Cardiac fibroblast (primary cell): Measurements from ENCODE around the gene KDM4F.
"Not testable (repeated sequence)": the region's sequence is repeated elsewhere in the genome, so short reads cannot be mapped to it uniquely, and the experiment has no call there.

Source experiments
- DNase-seq, 2 donors: peaks; one replicate each; pipeline versions ENCODE4 v3.0.0 to v3.0.0-alpha.2; 2010; ENCODE audit warnings: low read depth in 2 of 2
- H3K4me3 ChIP-seq, 2 donors: replicated peaks in 1 of 2; 1 replicate in 1 of 2; 2 replicates in 1 of 2; pipeline ENCODE4 v1.5.1; 2011; ENCODE audit warnings: low read depth in 2 of 2, low read length in 2 of 2, mild to moderate bottlenecking in 2 of 2, moderate library complexity in 1 of 2
- TF ChIP-seq, protein P1 (sequence below): IDR thresholded peaks from one replicate; pipeline ENCODE4 v1.5.1; 2011; ENCODE audit warnings: low read depth, mild to moderate bottlenecking, low read length, inconsistent platforms

KDM4F gene

DNA sequence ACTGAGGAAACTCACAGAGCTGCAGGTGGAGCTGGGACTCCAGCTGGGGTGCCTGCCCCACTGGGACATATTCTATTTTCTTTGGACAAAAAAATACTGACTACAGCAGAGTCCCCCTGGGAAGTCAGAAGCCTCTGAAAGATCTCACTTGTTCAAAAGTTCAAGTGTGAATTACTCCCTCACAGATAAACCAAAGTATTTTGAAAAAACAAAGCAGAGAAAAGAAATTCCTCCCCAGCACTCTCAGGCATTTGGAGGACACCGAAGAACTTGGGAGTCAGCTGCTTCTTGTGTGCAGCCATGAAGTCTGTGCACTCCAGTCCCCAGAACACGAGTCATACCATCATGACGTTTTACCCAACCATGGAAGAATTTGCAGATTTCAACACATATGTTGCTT, at the start of gene KDM4F:
Gene KDM4F, plus strand, starts transcription at position 301 of the 400 bp plus-strand sequence.
- not testable (repeated sequence) for H3K4me3 ChIP-seq, DNase-seq

DNA sequence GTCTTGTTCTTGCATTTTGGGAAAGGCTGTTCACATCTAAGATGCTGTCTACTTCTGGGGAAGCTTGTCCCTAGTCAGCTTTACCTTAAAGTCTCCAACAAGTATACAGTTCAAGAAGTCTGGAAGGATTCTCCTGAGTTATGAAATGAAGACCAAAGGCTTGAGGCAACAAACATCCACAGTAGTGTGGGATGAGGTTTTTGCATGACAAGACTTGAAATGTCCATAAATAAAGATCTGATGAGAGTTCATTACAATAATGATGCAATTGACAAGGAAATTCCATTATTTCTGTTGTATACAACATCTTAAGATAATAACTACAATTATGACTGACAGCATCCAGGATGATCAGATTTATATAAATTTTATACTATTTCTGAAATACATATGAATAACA, 45.5 kb upstream of the KDM4F start:
- no peak overlapping the region for H3K4me3 ChIP-seq
- TF ChIP-seq, protein P1, sequence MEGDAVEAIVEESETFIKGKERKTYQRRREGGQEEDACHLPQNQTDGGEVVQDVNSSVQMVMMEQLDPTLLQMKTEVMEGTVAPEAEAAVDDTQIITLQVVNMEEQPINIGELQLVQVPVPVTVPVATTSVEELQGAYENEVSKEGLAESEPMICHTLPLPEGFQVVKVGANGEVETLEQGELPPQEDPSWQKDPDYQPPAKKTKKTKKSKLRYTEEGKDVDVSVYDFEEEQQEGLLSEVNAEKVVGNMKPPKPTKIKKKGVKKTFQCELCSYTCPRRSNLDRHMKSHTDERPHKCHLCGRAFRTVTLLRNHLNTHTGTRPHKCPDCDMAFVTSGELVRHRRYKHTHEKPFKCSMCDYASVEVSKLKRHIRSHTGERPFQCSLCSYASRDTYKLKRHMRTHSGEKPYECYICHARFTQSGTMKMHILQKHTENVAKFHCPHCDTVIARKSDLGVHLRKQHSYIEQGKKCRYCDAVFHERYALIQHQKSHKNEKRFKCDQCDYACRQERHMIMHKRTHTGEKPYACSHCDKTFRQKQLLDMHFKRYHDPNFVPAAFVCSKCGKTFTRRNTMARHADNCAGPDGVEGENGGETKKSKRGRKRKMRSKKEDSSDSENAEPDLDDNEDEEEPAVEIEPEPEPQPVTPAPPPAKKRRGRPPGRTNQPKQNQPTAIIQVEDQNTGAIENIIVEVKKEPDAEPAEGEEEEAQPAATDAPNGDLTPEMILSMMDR, result no peak
- DNase-seq, result no peak

DNA sequence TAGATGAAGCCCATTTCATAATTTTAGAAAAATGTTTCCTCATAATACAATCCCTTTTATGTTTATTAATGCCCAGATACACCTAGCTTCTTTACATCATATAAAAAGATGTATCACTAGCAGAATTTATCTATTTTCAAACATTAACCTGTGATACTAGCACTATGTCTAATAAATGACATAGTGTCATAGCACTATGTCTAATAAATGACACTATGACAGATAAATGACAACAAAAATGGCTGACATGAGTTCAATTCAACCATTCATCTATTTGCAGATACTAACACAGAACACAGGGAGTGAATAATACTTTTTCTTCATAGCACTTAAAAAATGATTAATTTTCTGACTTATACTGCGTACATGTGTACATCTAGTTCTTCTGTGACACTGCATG, 43.6 kb upstream of the KDM4F start:
- no peak overlapping the region for H3K4me3 ChIP-seq
- TF ChIP-seq, protein P1, result no peak

DNA sequence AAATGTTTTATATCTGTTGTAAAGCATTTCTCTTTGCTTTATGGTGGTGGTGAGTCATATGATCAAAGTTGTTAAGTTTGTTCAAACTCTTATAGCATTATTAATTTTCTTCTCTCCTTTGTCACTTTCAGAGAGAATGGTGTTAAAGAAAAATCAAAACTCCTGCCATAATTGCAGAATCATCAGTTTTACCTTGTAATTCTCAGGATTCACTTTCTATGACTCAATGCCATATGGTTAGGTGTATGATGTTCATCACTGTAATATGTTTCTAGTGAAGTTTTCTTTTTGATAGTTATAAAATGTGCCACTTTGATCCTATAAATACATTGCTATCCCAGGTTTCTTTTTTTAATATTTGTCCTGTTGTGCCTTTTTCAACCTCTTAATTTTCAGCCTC, 37.8 kb upstream of the KDM4F start:
- no peak overlapping the region for H3K4me3 ChIP-seq
- no peak for DNase-seq
- TF ChIP-seq, protein P1, result no peak

More for the DNA sequence above, 43.6 kb upstream of the KDM4F start:
- no peak for DNase-seq

DNA sequence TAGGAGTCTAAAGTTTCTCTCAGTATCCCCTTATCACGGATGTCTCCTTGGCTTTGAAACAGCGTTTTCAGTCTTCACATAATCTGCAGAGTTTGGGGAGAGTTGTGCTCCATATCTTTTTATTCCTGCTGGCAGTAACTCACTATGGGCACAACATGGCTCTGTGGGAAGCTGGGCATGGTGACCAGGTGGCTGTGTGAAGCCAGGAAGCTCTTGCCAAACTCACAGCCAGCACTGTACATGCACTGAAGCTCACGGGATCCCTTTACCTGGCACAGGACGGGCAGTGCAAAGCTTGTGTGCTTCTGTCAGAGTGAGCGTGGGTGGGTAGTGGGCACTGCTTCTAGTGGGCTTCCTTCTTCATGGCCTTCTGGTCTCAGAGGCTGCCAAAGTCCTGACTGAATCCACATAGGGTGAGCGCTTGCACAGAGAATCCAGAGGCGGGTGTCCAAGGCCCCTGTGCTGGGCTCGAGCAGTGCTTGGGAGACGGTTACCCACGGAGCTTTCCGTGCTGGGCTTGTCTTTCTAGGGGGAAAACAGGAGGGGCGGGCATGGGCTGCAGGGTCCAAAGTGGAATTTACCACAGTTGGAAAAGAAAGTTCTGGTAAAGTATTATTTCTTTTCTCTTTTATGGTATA, 34.9 kb upstream of the KDM4F start:
- DNase-seq, result no peak
- no peak overlapping the region for H3K4me3 ChIP-seq
- TF ChIP-seq, protein P1, result no peak

DNA sequence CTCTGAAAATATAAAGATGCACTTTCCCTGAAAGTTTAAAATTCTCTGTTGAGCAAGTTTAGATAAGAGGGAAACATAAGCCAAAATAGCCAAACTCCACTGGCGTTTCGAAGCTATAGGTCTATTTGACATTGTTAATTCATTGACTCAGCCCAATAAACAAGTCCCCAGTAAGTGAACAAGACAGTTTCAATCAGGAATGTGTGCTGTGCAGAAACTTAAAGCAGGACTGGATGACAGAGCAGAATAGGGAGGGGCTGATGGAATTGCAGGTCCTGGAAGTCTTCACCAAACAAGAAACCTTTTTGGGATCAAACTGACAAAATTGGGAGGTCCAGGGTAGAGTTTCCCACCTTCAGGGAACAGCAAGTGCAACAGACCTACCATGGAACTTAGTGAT, 33.1 kb upstream of the KDM4F start:
- no peak overlapping the region for H3K4me3 ChIP-seq
- TF ChIP-seq, protein P1, result no peak
- no peak for DNase-seq

DNA sequence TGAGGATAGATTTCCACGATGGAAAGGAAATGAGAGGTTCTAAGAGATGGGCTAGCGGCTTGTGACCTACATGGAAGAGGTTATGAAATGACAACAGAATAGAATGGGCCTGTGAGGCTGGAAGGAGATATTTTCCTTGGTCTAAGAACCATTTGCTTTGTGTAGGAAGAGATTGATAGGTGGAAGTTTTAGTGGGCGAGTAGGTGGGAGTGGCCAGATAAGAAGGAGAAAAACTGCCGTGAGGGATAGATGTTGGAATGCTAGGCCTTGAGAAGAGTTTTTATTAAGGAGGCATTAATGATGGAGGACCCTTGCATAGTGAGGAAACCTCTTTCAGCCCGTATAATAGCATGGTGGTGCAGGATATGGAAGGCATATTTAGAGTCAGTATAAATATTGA, 27.8 kb upstream of the KDM4F start:
- H3K4me3 ChIP-seq, DNase-seq: not testable (repeated sequence)

DNA sequence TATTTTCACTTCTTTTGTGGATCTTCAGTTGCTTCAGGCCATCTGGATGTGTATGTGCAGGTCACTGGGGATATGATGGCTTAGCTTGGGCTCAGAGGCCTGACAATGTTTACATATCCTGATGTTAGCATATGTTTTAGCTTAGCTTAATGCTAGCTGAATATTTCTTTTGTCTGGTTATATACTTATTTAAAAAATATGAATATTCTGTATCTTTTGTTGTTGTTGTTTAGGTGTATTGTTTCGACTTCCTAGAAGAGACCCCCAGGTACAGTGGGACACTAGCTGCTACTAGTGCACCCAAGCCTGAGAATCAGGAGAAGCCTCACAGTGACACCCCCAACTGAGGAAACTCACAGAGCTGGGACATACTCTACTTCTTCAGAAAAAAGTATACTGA, 24.3 kb upstream of the KDM4F start, which contains the start of gene KDM4E:
Gene KDM4E, plus strand, starts transcription at position 301 of the 400 bp plus-strand sequence. CDS start 300 bp downstream, outside the sequence.
- H3K4me3 ChIP-seq, result no peak within 1 kb of the TSS
- TF ChIP-seq, protein P1, result no peak
- no peak for DNase-seq

DNA sequence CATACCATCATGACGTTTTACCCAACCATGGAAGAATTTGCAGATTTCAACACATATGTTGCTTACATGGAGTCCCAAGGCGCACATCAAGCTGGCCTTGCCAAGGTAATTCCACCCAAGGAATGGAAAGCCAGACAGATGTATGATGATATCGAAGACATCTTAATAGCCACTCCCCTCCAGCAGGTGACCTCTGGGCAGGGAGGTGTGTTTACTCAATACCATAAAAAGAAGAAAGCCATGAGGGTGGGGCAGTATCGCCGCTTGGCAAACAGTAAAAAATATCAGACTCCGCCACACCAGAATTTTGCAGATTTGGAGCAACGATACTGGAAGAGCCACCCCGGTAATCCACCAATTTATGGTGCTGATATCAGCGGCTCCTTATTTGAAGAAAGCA, 23.6 kb upstream of the KDM4F start:
- H3K4me3 ChIP-seq, DNase-seq: not testable (repeated sequence)
